ENCODE measurements around the gene OR2T1.
"Not testable (repeated sequence)": the region's sequence is repeated elsewhere in the genome, so short reads cannot be mapped to it uniquely, and the experiment has no call there.

The OR2T1 gene

DNA sequence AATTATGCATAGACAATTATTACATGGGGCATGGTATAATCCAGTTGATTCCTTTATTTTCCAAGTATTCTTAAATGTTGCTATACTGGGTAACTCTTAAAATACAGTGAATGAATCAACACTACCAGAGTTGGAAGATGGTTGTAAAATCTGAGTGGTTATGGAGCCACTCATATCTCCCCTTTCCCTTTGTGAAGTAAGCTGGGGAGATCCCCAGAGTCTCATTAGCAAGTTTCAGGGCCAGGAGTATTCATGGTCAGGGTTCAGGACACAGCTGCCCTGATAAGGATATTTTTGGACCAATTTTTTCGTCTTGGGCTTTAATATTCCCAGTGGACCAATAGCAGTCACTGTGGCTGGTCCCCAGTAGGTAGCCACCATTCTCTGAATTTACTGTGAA, 35.8 kb downstream of the OR2T1 start:
- DNase-seq = not testable (repeated sequence)

DNA sequence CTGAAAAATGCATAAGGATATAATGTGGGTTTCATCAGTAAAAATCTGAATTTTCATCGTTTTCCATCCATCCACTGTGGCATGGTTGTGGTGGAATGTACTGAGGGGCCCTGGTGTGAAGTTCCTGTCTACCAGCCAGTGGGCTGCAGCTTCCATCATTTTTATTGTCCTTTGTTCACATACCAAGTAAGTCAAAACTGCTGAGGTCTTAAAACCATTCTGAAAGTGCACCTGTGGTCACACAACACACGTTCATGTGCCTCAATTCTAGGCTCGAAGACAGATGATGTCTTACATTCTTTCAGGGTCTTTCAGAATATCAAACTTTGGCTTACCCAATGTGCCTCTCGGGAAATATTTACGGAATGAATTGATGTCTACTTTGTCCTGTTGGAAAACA, 36.4 kb downstream of the OR2T1 start:
- not testable (repeated sequence) for DNase-seq

DNA sequence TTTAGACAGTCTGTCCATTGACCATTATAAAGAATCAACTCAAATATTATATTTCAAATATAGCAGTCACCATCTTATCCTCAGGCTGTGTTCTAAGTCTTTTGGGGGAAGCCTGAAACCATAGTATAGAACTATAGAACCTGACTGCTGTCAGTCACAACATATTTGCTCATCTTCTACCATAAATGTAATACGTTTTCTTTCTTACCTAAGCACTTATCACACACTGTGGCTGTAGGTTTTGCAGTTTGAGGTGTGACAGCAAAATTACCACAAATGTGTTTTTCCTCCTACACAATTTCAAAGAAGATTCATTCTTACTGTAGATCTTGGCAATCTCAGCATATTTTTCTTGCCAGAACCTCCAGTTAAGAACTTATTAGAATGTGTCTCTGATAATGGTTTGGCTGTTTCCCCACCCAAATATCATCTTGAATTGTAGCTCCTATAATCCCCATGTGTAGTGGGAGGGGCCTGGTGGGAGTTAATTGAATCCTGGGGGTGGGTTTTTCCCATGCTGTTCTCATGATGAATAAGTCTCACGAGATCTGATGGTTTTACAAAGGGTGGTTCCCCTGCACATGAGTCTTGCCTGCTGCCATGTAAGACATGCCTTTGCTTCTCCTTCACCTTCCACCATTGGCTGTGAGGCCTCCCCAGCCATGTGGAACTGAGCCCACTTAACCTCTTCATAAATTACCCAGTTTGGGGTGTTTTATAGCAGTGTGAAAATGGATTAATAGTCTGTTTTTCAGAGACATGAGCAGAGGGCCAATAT, 39.8 kb downstream of the OR2T1 start:
- not testable (repeated sequence) for DNase-seq

DNA sequence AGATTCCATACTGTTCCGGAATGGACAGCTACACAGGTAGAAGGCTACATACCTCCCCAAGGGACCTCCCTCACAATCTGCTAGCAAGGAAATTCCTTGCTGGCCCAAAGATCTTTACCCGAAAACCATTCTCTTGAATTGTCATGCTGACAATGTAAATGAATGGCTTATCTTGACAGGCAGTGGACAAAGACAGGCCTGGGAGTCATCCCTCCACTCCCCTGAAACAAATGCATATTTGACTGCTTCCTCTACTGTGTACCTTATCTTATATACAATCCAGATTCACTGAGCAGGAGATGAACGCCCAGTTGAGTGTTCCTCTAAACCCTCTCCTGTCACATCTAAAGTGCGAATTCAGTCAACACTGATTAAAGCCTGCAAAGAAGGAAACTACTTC, 41.8 kb downstream of the OR2T1 start:
- DNase-seq = not testable (repeated sequence)

DNA sequence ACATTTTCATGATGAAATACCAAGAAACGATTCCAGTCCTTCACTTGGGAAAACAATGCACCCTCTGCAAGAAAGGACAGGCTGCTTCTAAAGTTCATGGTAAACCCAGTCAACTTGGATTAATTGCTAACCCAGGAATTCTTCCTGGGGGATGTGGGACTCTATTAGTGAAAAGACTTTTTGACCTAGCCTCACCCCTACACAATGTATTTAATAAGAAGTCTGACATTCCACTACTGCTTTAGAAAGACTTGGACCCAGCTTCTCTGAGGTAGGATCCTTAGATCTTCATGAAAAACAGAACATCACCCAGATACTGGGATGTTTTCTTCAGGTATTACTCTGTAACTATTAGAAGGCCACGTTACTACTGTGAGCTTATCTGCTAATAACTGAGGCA, 42.6 kb downstream of the OR2T1 start, which contains the start of gene OR2T2:
Gene OR2T2, plus strand, starts transcription at position 239 of the 400 bp plus-strand sequence. CDS start 7,161 bp downstream, outside the sequence.
- DNase-seq = not testable (repeated sequence)

DNA sequence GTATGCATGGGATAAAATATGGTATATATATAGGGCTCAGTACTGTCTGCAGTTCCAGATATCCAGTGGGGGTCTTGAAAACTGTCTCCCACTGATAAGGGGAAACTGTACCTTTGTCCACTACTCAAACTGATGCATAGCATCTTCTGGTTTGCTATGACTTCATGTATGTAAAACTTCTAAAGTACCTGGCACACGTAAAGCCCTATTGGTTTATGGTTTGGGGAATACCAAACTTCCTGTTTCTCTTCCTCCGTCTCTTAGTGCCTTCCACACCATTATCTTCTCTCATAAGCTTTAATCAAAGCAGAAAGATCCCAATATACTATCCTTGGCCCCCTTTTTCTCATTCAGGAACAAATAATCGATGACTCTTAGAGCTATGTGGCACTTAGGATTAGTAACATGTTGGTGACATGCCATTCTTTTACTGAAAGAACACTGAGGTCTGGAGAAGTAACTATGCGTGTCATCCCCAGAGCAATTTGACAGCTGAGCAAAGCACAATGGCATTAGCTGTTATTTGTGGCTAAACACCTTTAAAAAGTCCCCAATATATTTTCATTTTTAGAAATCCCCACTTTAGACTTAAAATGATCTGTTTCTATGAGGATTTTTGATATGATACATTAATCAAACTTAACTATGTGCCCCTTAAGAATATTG, 45.7 kb downstream of the OR2T1 start:
- not testable (repeated sequence) for DNase-seq

DNA sequence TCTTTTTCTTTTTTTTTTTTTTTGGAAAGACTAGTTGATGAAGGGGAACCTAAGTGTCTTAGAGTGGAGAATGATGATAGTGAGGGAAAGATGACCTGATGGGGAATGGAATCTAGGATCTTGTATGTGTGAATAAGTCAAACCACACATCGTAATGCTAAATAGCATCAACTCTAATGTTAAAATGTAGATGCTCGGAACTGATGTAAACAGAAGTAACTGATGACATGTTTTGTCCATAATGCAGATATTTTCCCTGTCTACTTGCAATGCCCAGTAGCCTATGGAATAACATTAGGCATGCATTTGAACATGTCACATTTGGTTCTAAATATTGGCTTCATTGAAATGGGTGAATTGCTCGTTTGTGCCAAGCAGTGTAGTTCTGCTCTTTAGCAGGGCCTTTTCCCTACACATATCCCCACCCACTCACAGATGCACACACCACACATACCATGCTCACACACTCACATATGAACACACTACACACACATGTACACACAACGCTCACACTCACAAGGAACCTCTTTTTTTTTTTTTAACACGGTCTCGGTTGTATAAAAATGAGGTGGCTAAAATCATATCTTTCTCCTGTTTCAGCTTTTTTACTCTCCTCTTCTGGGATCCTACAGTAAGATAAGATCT, 47.1 kb downstream of the OR2T1 start:
- DNase-seq = not testable (repeated sequence)

DNA sequence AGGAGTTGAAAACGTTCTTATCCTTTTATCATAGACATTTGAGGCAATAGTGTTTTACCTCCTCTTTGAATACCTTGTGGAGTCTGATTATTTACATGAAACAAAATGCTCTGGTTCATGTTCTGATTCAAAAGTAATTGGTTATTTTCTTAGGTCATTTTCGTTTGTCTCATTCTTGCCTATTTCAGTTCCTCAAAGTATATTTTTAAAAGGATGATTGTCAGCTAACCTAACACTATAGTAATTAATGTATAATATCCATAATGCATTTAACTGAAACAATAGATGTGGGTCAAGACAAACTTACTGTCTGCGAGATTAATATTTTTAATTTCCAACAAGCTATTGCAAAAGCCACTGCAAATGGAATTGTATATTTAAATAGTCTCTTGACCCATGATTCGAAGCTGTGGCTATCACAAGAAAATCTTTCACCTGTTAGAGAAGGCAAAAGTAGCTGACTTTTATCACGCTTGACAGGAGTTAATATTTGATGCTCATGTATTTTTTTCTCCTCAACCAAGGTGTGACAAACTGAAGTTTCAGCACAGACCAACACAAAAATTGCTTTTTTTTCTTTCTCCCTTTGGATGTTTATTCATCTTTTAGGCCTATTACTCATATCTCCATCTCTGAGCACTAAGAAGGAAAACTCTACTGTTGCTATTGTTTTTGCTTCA, 47.8 kb downstream of the OR2T1 start:
- not testable (repeated sequence) for DNase-seq

DNA sequence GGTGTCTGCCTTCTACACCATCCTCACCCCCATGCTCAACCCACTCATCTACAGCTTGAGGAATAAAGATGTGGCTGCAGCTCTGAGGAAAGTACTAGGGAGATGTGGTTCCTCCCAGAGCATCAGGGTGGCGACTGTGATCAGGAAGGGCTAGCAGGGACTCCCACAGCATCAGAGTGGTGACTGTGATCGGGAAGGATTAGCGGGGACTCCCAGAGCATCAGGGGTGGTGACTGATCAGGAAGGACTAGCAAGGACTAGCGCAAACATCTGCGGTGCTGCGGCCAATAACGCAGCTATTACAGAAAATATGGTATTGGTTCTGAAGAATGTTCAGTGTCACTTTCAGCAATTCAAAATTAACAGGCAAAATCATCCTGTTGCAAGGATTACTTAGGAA, 50.8 kb downstream of the OR2T1 start:
- not testable (repeated sequence) for DNase-seq

DNA sequence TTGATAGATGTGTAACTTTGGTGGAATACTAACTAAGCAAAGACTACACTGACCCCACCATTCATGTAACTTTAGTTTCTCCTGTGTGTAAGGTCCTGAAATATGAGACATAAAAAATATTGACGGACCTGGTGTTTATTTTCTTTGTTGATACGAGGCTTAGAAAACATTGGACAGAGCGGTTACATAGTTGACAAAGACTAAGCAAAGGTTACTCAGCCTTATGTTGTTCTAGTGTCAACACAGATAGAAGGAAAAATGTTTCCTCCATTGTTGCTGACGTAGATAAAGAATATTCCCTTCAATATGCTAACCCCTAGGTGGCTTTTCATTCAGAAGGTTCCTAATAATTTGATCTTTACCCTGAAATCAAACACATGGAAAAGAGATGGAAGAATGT, 52.2 kb downstream of the OR2T1 start:
- not testable (repeated sequence) for DNase-seq

DNA sequence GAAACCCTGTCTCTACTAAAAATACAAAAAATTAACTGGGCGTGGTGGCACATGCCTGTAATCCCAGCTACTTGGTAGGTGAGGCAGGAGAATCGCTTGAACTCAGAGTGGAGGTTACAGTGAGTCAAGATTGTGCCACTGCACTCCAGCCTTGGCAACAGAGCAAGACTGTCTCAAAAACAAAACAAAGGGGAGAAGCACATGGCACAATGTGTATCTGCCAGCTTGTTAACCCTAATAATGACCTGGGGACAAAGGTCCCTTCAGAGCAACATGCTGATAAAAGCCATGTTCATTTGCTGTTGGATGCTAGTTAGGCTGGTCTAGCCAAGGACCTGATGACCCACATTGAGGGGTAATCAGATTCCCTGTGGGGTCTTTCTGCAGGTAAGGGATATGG, 53.8 kb downstream of the OR2T1 start:
- DNase-seq = not testable (repeated sequence)

Measured in HCEC 1CT (cell line).